Neural crest cell (in vitro differentiated cells): ENCODE data around the gene LY6G6C. TPM values are rescaled to one million over a fixed set of nuclear protein-coding genes. Genes with fewer than 3 reads are reported as not detected.

ENCODE experiments used
- DNase-seq: peaks from one replicate; pipeline ENCODE4 v3.0.0; 2021; ENCODE audit warnings: low read depth, mixed read lengths, low spot score
- H3K27ac Mint-ChIP-seq: one replicate; pipeline ENCODE4 v1.8.0; 2021; ENCODE audit warnings: mild to moderate bottlenecking, mixed read lengths; ENCODE audit not compliant: unreplicated experiment
- H3K27me3 Mint-ChIP-seq: 2 replicates; pipeline ENCODE4 v1.8.0; 2021; ENCODE audit warnings: low read depth, mild to moderate bottlenecking, mixed read lengths
- H3K36me3 Mint-ChIP-seq: 2 replicates; pipeline ENCODE4 v1.8.0; 2021; ENCODE audit warnings: low read depth, mild to moderate bottlenecking, mixed read lengths
- H3K4me1 Mint-ChIP-seq: 2 replicates; pipeline ENCODE4 v1.8.0; 2021; ENCODE audit warnings: mixed read lengths
- H3K4me3 Mint-ChIP-seq: one replicate; pipeline ENCODE4 v1.8.0; 2021; ENCODE audit warnings: mild to moderate bottlenecking, mixed read lengths
- H3K9me3 Mint-ChIP-seq: 2 replicates; pipeline ENCODE4 v1.8.0; 2021; ENCODE audit warnings: mixed read lengths
- total RNA-seq: library from RNA; stranded (reverse); gene quantifications from 2 replicates; pipeline ENCODE4 v1.2.1, GENCODE V29; 2021
- TF ChIP-seq, protein P1 (sequence below): fragments of 200-600 bp; sonication (generic); conservative IDR thresholded peaks from 2 replicates; pipeline ENCODE4 v1.5.0; 2021; ENCODE audit warnings: antibody characterized with exemption, mild to moderate bottlenecking

Gene LY6G6C
- total RNA-seq, 1 donor from 2014 or later, result 1.2 TPM

DNA sequence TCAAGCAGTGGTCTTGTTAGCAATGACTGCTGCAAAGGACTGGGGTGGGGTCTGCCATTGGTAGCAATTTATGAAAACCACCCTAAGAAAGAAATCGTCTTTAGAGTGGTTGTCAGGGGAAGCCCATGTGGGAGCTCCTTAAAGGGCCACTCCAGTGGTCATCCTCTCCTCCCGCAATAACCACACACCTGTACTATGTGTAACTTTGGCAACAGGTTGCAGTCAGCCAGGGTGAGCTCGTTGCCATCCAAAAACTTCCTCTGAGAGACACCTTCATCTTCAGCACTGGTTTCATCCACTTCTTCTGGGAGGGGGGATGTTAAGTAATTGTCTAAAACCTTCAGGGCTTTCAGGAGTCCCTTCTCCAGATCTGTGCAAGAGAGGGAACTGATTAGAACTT lies 10.5 kb upstream of the LY6G6C start:
- TF ChIP-seq, protein P1, sequence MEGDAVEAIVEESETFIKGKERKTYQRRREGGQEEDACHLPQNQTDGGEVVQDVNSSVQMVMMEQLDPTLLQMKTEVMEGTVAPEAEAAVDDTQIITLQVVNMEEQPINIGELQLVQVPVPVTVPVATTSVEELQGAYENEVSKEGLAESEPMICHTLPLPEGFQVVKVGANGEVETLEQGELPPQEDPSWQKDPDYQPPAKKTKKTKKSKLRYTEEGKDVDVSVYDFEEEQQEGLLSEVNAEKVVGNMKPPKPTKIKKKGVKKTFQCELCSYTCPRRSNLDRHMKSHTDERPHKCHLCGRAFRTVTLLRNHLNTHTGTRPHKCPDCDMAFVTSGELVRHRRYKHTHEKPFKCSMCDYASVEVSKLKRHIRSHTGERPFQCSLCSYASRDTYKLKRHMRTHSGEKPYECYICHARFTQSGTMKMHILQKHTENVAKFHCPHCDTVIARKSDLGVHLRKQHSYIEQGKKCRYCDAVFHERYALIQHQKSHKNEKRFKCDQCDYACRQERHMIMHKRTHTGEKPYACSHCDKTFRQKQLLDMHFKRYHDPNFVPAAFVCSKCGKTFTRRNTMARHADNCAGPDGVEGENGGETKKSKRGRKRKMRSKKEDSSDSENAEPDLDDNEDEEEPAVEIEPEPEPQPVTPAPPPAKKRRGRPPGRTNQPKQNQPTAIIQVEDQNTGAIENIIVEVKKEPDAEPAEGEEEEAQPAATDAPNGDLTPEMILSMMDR, result no peak
- Mint-ChIP-seq H3K9me3 (no peaks in the 10 kb centered on the region), H3K27me3 (peaks cover 4% of the 10 kb centered on the region), H3K4me1 (peaks cover 62% of the 10 kb centered on the region), H3K4me3 (peak overlapping the region; percentile 98), H3K27ac (no peak overlapping the region), H3K36me3 (peaks cover 27% of the 10 kb centered on the region)
- DNase-seq, result no peak

DNA sequence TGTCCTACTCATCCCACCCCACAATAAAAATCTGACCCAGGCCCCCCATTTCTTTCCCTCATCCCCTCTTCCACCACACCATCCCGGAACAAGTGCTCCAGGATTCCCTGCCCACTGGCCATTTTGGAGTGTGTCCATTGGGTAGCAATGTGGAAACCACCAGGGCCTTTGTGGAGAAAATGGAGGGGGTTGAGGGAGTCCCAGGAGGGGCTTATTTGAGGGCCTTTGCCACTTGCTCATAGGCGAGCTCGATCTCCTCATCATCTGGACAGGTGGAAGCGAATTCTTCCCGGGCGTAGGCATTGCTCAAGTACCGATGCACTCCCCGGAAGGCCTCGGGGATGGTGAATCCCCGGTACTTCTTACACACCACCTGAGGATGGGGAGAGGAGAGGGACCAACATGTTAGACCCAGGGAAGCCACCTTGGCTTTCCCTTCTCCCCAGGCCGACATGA lies 9.1 kb upstream of the LY6G6C start:
- no peak for DNase-seq
- peaks cover 57% of the 10 kb centered on the region for H3K4me1 Mint-ChIP-seq
- H3K36me3 Mint-ChIP-seq, result peaks cover 40% of the 10 kb centered on the region
- H3K27me3 Mint-ChIP-seq, result peaks cover 4% of the 10 kb centered on the region
- peak overlapping the region; percentile 98 for H3K4me3 Mint-ChIP-seq
- peak overlapping the region; percentile 95 for H3K27ac Mint-ChIP-seq
- no peaks in the 10 kb centered on the region for H3K9me3 Mint-ChIP-seq
- TF ChIP-seq, protein P1, result no peak

DNA sequence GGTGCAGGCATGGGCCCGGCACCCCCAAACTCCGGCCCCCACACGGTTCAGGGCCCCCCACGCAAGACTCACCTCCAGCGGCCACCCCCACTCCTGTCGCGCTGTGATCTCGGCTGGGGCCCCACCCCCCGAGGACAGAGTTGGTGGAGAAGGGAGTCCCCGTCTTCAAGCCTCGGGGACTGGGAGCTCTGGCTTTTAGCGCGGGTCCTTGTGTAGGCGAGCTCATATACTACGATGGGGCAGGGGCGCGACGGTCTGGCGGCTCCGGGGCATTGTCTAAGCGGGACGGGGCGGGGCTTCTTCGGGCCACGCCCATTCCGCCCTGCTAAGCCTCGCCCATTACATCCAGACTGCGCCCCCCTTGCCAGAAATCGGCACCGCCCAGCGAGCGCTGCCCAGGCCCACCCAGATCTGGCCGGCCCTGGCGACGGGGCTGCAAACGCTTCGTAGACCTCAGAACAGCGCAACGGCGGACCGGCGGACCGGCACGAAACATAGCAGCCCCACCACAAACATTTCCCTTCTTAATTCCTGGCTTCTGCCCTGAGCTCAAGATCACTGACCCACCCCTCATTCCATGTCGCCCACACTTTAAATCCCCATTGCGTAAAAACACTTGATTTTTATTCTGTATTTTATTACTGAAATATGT lies 8.6 kb upstream of the LY6G6C start:
- H3K27me3 Mint-ChIP-seq, result peaks cover 4% of the 10 kb centered on the region
- H3K9me3 Mint-ChIP-seq, result no peaks in the 10 kb centered on the region
- peaks cover 52% of the 10 kb centered on the region for H3K4me1 Mint-ChIP-seq
- peaks cover 42% of the 10 kb centered on the region for H3K36me3 Mint-ChIP-seq
- H3K4me3 Mint-ChIP-seq, result peak overlapping the region; percentile 98
- DNase-seq, result peak; percentile 94
- H3K27ac Mint-ChIP-seq, result peak overlapping the region; percentile 95
- TF ChIP-seq, protein P1, result no peak

DNA sequence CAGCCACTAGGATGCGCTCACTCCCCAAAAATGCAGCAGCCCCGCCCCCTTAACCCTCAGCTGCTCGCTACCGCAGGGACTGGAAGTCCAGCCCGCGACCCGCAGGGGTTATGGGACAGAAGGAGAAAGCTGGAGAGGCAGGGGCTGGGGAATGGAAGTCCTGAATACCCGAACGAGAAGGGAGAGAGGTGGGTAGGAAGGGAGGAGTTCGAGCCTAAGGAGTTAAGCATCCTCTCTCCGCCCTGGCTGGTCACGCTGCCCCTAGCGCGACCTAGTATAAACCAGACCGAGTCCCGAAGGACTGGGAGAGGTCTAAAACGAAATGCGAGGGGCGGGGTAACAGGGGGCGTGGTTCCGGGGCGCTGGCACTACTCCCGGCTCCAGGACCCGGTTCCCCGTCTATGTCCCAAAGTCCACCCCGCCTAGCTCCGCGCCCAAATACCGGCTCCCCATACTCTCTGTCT lies 8.0 kb upstream of the LY6G6C start:
- Mint-ChIP-seq H3K4me1 (peaks cover 48% of the 10 kb centered on the region), H3K36me3 (peaks cover 42% of the 10 kb centered on the region)
- peak; percentile 87 for DNase-seq

DNA sequence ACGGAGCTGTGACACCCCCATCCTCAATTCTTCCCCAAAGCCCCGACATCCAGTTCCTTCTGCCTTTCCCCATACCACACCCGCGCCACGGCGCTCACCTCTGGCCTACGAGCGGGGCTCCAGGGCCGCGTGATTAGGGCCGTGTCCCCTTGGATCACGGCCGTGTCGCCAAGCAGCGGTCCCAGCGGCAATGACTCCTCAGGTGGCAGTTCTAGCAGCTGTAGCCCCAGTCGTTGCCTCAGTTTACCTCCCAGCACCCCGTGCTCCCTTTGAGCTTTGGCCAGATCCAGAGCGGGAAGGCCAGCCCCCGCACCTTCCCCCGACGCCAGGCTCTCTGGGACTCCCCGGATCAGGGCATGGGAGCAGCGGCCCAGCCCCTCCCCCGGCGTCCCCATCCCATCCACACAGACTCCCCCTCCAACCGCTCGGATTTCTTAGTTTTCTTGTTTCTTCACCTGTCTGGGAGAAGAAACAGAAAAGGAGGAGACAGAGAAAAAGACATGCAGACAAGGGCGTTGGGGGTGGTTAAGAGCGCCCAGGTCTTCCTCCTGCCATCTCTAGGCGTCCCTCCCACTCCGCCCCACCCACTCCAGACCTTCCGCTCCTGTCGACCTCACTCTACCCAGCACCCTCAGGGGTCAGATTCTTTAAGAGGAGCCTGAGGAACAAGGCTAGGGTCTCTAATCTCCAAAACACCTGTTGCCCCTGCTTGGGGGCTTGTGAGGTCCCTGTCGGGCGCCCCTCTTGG lies 7.4 kb upstream of the LY6G6C start, which contains the start of gene DDAH2:
Gene DDAH2, minus strand, starts transcription at position 533 of the 748 bp plus-strand sequence. Its CDS starts 138 bp downstream, at position 395.
- Mint-ChIP-seq H3K9me3 (no peaks in the 10 kb centered on the region), H3K4me3 (peak within 1 kb of the TSS; percentile 98), H3K36me3 (peaks cover 46% of the 10 kb centered on the region), H3K4me1 (peaks cover 43% of the 10 kb centered on the region), H3K27me3 (peaks cover 4% of the 10 kb centered on the region), H3K27ac (peak within 1 kb of the TSS; percentile 95)
- no peak for DNase-seq
- TF ChIP-seq, protein P1, result no peak

More for the DNA sequence above, 8.0 kb upstream of the LY6G6C start:
- TF ChIP-seq, protein P1, result peak; percentile 71
- Mint-ChIP-seq H3K4me3 (peak overlapping the region; percentile 98), H3K27me3 (peaks cover 4% of the 10 kb centered on the region), H3K27ac (peak overlapping the region; percentile 95), H3K9me3 (no peaks in the 10 kb centered on the region)
